Right lobe of liver (tissue), 6 donors: Measurements from ENCODE around the gene KLB. TPM values are rescaled to one million over a fixed set of nuclear protein-coding genes. Genes with fewer than 3 reads are reported as not detected.
A peak's percentile ranks its signal among the peaks of the same experiment; 100 is the strongest.
"Not testable (repeated sequence)": the region's sequence is repeated elsewhere in the genome, so short reads cannot be mapped to it uniquely, and the experiment has no call there.

ENCODE experiments used
- ATAC-seq, 4 donors: fragments of 200-7000 bp; cut with Tn5 transposase; one replicate each; pipeline ENCODE4 v1.9.1; 2020; ENCODE audit warnings: mild to moderate bottlenecking in 4 of 4, moderate library complexity in 4 of 4
- DNase-seq, 3 donors: peaks; one replicate each; pipeline ENCODE4 v3.0.0-alpha.2; 2020
- H3K27ac ChIP-seq, 3 donors: fragments of 200-600 bp; one replicate each; pipeline ENCODE4 v1.8.0; 2022
- H3K27me3 ChIP-seq, 2 donors: fragments of 200-600 bp; one replicate each; pipeline ENCODE4 v1.8.0; 2022
- H3K36me3 ChIP-seq, 4 donors: fragments of 200-600 bp; sonication (generic) in 1 of 4; one replicate each; pipeline versions ENCODE4 v1.5.1 to v1.8.0; 2017 to 2022; ENCODE audit warnings: control low read depth in 1 of 4
- H3K4me1 ChIP-seq, 4 donors: fragments of 200-600 bp; sonication (generic) in 1 of 4; one replicate each; pipeline versions ENCODE4 v1.5.1 to v1.8.0; 2017 to 2022; ENCODE audit warnings: control low read depth in 1 of 4
- H3K4me3 ChIP-seq, 3 donors: fragments of 200-600 bp; one replicate each; pipeline ENCODE4 v1.8.0; 2022
- H3K9me3 ChIP-seq, 4 donors: fragments of 200-600 bp; sonication (generic) in 1 of 4; one replicate each; pipeline versions ENCODE4 v1.5.1 to v1.8.0; 2017 to 2022; ENCODE audit warnings: control low read depth in 1 of 4
- POLR2A ChIP-seq: fragments of 450-650 bp; IDR thresholded peaks from one replicate; pipeline ENCODE4 v1.6.1; 2017; ENCODE audit warnings: antibody characterized with exemption, mild to moderate bottlenecking
- WGBS: methylation state at CpG from one replicate; pipeline ENCODE4 v1.1.6; 2018; ENCODE audit warnings: low coverage, low lambda C conversion rate; ENCODE audit not compliant: insufficient coverage; ENCODE audit errors: missing lambda C conversion rate; 5-methylcytosine and 5-hydroxymethylcytosine counted together
- intact Hi-C, 2 donors: fragments of 100-400 bp; cut with DNase I; formaldehyde crosslinking; loops; one replicate each; pipeline versions ENCODE4 v1.11.2 to v1.14.1; 2022
- long read RNA-seq: library from polyadenylated mRNA; unstranded; transcript quantifications from one replicate; pipeline ENCODE4 v2.0.0, GENCODE V29; 2019
- total RNA-seq, 6 experiments: library from RNA; depleted of rRNA in 2 of 6; stranded (reverse); fragments of >200 nt in 2 of 6; fragmentation: NEBNext Ultra II Directional in 3 of 6; extraction: Animal tissue kit (Norgen Biotek cat#: 25700) in 3 of 6; gene quantifications; one replicate each; pipeline versions ENCODE4 v1.1.0 to v1.2.4, GENCODE V29; 2016 to 2023
- TF ChIP-seq, protein P1 (sequence below), 4 donors: fragments of 200-600 bp in 3 of 4; fragments of 450-650 bp in 1 of 4; IDR thresholded peaks; one replicate each; pipeline versions ENCODE4 v1.5.1 to v1.8.0; 2016 to 2022; ENCODE audit warnings: antibody characterized with exemption in 4 of 4, mild to moderate bottlenecking in 2 of 4
- donor health status: DM: no; HTN: yes; CAD: no.
- donor health status: DM: no; HTN: no; CAD: no.
- donor health status: DM: no; HTN: no; CAD: no.
- donor health status: DM: no; HTN: yes; CAD: no.
- donor health status: DM: no; HTN: yes; CAD: no.

Gene KLB
- 10 to 100 TPM; 12.3 to 54.5 (median 17.5) TPM for total RNA-seq
- long read RNA-seq, full-length matches to known transcripts = 4 of 9 reads
- long read RNA-seq, partial matches to known transcripts = 5 of 9 reads
- long read RNA-seq, other reads (novel, unspliced or antisense) = 0 of 9 reads

DNA sequence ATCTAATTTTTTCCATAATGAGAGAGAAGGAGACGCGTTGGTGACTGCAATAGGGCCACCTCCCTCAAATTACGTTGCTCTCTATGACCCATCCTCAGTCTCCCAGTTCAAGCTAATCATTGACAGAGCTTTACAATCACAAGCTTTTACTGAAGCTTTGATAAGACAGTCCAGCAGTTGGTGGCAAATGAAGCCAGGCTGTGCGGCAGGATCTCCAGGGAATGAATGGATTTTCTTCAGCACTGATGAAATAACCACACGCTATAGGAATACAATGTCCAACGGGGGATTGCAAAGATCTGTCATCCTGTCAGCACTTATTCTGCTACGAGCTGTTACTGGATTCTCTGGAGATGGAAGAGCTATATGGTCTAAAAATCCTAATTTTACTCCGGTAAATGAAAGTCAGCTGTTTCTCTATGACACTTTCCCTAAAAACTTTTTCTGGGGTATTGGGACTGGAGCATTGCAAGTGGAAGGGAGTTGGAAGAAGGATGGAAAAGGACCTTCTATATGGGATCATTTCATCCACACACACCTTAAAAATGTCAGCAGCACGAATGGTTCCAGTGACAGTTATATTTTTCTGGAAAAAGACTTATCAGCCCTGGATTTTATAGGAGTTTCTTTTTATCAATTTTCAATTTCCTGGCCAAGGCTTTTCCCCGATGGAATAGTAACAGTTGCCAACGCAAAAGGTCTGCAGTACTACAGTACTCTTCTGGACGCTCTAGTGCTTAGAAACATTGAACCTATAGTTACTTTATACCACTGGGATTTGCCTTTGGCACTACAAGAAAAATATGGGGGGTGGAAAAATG, at the start of gene KLB:
KLB (plus strand) TSS at position 168 of the 821 bp plus-strand sequence; CDS start at position 188, 20 bp downstream.
- peak; percentile 78 to 88 (median 83) for ATAC-seq
- H3K4me3 ChIP-seq = peak within 1 kb of the TSS; percentile 29 to 62 (median 50)
- 21% methylated on average over 12 of the region's 12 CpGs for WGBS

DNA sequence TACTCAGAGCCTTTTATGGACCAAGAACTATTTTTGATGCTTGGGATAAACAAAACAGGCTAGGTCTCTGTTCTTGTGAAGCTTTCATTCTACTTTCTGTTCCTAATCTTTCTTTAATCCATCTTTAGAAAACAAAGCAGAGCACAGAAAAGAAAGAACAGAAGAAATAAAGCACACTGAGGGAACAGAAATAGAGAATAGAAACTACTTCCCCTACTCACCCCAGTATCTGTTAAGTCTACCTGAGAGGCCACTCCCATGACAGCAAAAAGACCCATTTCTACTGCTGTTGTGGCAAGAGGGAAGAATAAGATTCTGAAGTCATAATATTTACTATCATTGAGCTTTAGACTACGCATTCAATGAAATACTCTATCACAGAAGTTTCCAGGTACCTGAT, 49.7 kb upstream of the KLB start:
- H3K4me3 ChIP-seq = no peak overlapping the region
- no peaks in the 10 kb centered on the region for H3K9me3 ChIP-seq
- TF ChIP-seq, protein P1, sequence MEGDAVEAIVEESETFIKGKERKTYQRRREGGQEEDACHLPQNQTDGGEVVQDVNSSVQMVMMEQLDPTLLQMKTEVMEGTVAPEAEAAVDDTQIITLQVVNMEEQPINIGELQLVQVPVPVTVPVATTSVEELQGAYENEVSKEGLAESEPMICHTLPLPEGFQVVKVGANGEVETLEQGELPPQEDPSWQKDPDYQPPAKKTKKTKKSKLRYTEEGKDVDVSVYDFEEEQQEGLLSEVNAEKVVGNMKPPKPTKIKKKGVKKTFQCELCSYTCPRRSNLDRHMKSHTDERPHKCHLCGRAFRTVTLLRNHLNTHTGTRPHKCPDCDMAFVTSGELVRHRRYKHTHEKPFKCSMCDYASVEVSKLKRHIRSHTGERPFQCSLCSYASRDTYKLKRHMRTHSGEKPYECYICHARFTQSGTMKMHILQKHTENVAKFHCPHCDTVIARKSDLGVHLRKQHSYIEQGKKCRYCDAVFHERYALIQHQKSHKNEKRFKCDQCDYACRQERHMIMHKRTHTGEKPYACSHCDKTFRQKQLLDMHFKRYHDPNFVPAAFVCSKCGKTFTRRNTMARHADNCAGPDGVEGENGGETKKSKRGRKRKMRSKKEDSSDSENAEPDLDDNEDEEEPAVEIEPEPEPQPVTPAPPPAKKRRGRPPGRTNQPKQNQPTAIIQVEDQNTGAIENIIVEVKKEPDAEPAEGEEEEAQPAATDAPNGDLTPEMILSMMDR (IDR thresholded peaks at IDR 0.05) = no peak
- no peak for TF ChIP-seq POLR2A
- WGBS = 72% methylated on average over 1 of the region's 1 CpG
- H3K36me3 ChIP-seq = no peaks in the 10 kb centered on the region
- H3K27ac ChIP-seq = peak overlapping the region in 2 of 3 donors; percentile 29 to 52
- peaks cover 0 to 35% (median 4%) of the 10 kb centered on the region in 4 donors for H3K4me1 ChIP-seq
- intact Hi-C loops = no loop called here
- DNase-seq = no peak
- no peaks in the 10 kb centered on the region for H3K27me3 ChIP-seq
- no peak for ATAC-seq

More for the DNA sequence above, at the start of gene KLB:
- peak; percentile 59 to 80 (median 75) for DNase-seq
- peak within 1 kb of the TSS; percentile 52 to 94 (median 90) for H3K27ac ChIP-seq
- intact Hi-C loops = no loop called here
- H3K36me3 ChIP-seq = no peaks in the 10 kb centered on the region
- H3K4me1 ChIP-seq = no peaks in the 10 kb centered on the region
- H3K9me3 ChIP-seq = no peaks in the 10 kb centered on the region
- TF ChIP-seq, protein P1 (IDR thresholded peaks at IDR 0.05) = no peak
- peak; percentile 97 for TF ChIP-seq POLR2A
- H3K27me3 ChIP-seq = no peaks in the 10 kb centered on the region

DNA sequence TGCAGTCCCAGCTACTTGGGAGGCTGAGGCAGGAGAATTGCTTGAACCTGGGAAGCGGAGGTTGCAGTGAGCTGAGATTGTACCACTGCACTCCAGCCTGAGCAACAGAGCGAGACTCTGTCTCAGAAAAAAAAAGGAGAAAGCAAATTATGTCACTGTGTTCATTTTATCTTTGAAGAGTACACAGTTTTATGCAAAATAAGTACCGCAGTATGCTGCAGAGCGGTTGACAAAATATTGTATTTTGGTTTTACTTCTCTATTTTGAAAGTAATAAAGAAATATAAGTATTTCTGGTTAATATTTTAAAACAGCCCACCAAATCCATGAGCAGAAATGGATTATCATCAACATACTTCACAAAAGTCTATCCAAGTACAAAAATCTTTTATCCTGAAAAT, 46.1 kb upstream of the KLB start:
- 79% methylated on average over 3 of the region's 4 CpGs for WGBS
- DNase-seq, ATAC-seq, H3K27me3 ChIP-seq, H3K27ac ChIP-seq, H3K9me3 ChIP-seq, H3K4me3 ChIP-seq, H3K36me3 ChIP-seq, intact Hi-C loops: not testable (repeated sequence)
- peaks cover 0 to 35% (median 0%) of the 10 kb centered on the region in 4 donors for H3K4me1 ChIP-seq

DNA sequence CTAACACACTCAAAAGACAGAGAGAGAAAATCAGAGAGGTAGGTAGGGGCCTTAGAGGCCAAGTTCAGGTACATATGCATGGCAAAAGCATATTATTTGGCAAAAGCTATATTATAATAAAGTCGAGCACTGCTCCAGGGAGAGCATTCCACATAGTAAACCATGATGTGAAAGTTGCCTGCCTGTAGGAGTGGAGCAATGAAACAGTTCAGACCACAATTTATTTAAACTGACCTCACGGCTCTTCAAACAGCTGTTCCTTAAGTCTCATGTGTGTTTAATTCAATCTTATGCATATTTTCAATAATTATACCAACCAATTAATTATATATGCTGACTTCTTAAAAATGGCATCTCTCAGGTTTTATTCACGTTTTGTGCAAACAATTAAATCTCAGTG, 43.9 kb upstream of the KLB start:
- intact Hi-C loops = no loop called here
- DNase-seq = no peak
- WGBS = 45% methylated on average over 3 of the region's 3 CpGs
- Histone ChIP-seq H3K27me3 (no peaks in the 10 kb centered on the region), H3K4me1 (peaks cover 0 to 16% (median 3%) of the 10 kb centered on the region in 4 donors), H3K9me3 (no peaks in the 10 kb centered on the region), H3K27ac (no peak overlapping the region), H3K36me3 (no peaks in the 10 kb centered on the region), H3K4me3 (no peak overlapping the region)
- no peak for ATAC-seq
- no peak for TF ChIP-seq POLR2A
- TF ChIP-seq, protein P1 (IDR thresholded peaks at IDR 0.05) = no peak

DNA sequence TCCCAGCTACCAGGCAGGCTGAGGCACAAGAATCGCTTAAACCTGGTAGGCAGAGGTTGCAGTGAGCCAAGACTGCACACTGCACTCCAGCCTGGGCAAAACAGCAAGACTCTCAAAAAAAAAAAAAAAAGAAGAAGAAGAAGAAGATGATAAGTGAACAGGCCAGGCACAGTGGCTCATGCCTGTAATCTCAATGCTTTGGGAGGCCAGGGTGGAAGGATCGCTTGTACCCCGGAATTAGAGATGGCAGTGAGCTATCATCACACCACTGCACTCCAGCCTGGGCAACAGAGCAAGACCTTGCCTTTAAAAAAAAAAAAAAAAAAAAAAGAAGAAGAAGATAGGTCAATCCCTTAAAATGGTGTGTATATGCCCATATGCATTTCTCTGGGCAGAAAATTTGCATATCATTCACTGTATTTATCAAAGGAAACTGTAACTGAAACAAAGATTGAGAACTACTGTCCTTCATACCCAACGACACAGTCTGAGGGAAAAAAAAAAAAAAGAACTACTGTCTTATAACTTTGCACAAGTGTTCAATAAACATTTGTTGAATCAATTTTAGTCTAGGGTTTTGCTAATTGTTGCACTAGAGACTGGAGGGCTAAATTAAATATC, 42.8 kb upstream of the KLB start:
- no peaks in the 10 kb centered on the region for H3K9me3 ChIP-seq

More for the DNA sequence above, 42.8 kb upstream of the KLB start:
- H3K27me3 ChIP-seq = no peaks in the 10 kb centered on the region
- TF ChIP-seq POLR2A = no peak
- TF ChIP-seq, protein P1 (IDR thresholded peaks at IDR 0.05) = no peak
- DNase-seq = no peak
- peaks cover 0 to 16% (median 4%) of the 10 kb centered on the region in 4 donors for H3K4me1 ChIP-seq
- 70% methylated on average over 4 of the region's 4 CpGs for WGBS
- H3K4me3 ChIP-seq = no peak overlapping the region
- intact Hi-C loops = no loop called here
- H3K36me3 ChIP-seq = no peaks in the 10 kb centered on the region
- ATAC-seq = no peak
- H3K27ac ChIP-seq = no peak overlapping the region
